ENCODE results near the gene PLAAT5.

The PLAAT5 gene

GRCh38 chr11:63511048-63511748, 20.2 kb upstream of the PLAAT5 start:
- DNase-seq, result peak; percentile 43

- DNase-seq, result peak; percentile 67
These were observed 19.5 kb upstream of the PLAAT5 start for GRCh38 chr11:63510360-63511047.

DNA sequence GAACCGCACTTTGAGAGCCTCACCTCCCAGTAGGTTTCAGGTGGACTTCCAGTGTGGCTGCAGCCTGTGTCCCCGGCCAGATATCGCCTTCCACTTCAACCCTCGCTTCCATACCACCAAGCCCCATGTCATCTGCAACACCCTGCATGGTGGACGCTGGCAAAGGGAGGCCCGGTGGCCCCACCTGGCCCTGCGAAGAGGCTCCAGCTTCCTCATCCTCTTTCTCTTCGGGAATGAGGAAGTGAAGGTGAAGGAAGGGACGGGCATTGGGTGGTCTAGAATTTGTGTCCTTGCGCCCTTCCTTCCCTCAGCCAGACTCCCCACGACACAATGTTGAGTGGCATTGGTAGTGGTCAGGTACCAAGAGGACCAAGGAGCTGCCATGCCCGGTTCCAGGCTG, 17.8 kb upstream of the PLAAT5 start:
- no peak for DNase-seq

DNA sequence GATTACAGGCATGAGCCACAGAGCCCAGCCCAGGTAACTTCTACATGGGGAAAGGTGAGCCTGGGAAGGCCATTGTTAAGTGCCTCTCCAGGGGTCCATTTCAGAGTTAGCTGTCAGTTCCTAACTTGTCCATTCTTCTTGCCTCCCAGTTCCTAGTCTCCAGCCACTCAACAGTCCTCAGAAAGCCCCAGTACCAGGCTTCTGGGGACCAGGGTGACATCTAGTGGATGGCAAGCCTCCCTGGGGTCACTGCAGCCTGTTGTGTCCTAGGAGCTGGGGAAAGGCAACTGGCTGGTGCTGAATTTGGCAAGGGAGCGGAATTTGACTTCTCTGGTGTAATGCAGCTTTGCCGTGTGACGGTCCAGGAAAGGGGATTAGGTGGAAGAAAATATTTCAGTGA, 17.0 kb upstream of the PLAAT5 start:
- DNase-seq, result no peak

- no peak for DNase-seq
These were observed 16.5 kb upstream of the PLAAT5 start for GRCh38 chr11:63507511-63507910.

DNA sequence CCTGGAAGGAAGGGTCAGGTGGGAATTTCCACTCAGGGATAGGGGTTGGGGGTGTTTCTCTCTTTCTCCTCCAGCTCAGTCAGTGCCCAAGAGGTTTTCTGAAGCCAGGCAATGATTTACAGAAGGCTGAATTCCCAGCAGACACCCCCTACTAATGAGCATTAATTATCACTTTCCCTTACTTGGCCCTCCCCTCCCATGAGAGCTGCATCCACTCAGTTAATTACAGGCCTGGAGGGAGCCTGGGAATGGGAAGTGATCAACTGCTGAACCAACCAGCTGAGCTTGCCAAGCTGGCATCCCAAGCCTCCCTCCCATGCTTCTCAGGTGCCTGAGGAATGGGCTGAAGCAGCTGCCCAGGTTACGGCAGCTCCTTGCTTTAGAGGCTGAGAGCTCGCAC, 15.9 kb upstream of the PLAAT5 start:
- DNase-seq, result no peak

- no peak for DNase-seq
These were observed 15.0 kb upstream of the PLAAT5 start, which contains the start of gene LGALS12 for GRCh38 chr11:63505857-63506528. Gene LGALS12, plus strand, starts transcription at chr11:63506084. Its CDS starts 375 bp downstream, at chr11:63506459.

GRCh38 chr11:63504933-63505586, 14.1 kb upstream of the PLAAT5 start:
- no peak for DNase-seq

DNA sequence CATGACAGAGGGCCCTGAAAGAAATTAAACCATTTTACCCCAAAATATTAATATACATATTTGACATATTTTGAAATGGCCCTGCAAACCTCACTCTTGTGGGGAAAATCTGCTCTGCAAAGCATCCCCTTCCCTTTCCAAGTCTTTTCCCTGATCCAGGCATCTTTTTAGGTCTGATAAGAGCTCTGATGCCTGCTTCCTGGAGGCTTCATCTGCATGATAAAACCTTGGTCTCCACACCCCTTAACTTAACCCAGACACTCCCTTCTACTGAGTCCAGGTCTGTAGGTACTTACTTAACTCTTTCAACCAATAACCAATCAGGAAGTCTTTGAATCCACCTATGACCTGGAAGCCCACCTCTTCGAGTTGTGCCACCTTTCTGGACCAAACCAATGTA, 13.1 kb upstream of the PLAAT5 start:
- no peak for DNase-seq

- DNase-seq, result no peak
These were observed 12.5 kb upstream of the PLAAT5 start for GRCh38 chr11:63503492-63503891.

DNA sequence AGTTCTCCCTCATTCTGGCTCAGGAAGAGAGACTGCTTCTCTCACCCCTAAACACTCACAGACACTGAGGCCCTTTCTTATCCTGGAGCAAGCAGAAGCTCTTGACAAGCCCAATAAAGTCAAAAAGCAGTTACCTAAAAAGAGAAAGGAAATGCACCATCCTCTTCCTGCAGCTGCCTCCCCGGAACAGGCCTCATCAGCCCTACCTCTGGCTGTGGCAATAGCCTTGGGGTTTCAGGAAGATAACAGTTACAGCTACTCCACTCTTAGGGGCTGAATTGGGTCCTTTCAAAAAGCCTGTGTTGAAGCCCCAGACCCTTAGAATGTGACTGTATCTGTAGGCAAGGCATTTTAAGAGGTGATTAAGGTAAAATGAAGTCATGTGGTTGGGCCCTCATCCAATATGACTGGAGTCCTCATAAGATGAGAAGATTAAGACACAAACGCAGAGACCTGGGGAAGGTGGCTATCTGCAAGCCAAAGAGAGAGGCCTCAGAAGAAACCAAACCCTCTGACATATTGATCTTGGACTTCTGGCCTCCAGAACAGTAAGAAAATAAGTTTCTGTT, 11.4 kb upstream of the PLAAT5 start:
- DNase-seq, result no peak

DNA sequence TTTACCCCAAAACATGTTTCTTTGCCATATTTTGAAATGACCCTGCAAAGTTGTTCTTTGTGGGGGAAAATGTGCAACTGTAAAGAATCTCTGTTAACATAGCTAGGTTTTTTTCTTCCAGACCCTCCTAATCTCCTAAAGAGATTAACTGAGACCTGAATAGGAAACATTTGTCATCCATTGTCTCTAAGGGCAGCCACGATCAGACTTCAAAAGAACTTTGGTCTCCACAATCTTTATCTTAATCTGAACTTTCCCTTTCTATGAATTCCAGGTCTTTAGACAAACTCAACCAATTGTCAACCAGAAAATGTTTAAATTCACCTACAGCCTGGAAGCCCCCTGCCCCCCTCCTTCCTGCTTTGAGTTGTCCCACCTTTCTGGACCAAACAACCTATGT, 10.3 kb upstream of the PLAAT5 start:
- no peak for DNase-seq

DNA sequence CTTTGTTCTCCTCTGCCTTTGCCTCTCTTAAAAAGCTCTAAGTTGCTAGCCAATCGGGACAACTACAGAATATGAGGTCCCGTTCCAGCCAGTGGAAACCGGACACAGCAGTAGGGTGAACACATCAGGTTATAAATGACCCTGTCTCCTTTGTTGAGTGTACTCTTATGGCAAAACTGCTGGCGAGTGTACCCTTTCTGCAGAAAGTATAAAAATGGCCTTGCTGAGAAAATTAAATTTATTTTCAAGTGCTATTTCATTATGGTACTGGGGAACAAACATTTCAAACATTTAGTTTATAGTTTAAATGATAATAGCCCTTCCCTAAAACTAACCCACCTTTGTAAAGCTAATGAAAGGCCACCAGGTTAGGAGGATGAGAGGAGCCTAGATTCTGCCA, 8.9 kb upstream of the PLAAT5 start:
- no peak for DNase-seq

- DNase-seq, result no peak
These were observed 4.0 kb upstream of the PLAAT5 start for GRCh38 chr11:63494975-63495374.

DNA sequence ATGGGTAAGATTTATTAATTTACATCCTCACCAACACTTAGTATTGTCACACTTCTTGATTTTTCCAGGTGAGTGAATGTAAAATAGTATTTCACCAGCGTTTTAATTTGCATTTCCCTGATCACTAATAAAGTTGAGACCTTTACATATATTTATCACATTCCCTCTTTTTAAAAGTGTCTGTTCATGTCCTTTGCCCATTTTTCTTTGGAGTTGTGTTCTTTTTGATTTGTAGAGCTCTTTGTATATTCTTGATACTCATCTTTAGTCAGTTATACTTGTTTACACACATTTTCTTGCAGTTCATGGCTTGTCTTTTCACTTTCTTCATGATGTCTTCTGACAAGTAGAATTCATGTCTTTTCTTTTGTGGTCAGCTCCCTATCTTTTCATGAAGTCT, 2.2 kb upstream of the PLAAT5 start:
- no peak for DNase-seq

DNA sequence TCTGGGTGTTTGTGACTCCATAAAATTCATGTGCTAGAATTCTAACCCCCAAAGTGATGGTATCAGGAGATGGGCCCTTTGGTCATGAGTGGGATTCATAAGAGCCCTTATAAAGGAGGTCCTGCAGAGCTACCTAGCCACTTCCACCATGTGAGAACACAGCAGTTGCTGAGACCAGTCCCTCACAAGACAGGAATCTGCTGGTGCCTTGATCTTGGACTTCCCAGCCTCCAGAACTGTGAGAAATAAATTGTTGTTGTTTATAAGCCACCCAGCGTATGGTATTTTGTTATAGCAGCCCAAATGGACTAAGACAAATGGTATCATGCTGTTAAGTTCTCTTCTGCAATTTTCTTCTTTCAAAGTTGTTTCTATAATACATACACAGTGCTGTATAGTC, 1.5 kb upstream of the PLAAT5 start:
- no peak for DNase-seq

GRCh38 chr11:63491636-63492372, 837 bp upstream of the PLAAT5 start:
- DNase-seq, result no peak

DNA sequence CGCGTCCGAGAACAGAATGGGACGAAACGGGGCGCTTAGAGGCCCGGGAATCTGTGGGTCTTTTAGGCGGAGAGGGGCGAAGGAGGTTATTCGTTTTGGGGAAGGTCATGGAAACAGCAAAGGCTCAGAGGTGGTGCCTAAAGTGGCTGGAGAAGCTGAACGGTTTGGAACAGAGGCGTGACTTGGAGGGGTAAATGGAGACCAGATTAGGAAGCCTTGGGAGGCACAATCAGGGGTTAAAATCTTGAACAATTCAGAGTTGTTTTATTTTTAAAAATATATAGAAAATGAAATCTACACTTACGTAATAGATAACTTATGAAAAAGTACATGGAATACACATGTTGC, 247 bp upstream of the PLAAT5 start:
- DNase-seq, result no peak

DNA sequence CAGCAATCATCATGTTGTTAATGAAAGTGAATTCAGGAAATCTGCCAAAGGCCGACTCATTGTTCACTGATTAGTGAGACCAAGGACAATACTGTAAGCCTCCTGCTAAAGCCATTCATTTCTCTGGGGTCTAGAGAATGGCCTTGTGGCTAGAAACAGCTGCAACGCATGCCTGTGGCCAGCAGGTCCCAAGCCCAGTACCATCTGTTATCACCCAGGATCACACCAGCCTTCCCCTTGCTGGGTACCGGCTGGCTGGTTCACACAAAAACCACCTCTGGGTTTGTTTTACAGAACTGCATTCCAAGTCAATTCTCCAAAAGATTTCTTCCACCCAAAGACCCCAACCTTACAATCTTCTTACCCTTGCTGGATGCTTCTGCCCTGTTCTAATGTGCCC, 1.1 kb downstream of the PLAAT5 start:
- DNase-seq, result peak; percentile 71

DNA sequence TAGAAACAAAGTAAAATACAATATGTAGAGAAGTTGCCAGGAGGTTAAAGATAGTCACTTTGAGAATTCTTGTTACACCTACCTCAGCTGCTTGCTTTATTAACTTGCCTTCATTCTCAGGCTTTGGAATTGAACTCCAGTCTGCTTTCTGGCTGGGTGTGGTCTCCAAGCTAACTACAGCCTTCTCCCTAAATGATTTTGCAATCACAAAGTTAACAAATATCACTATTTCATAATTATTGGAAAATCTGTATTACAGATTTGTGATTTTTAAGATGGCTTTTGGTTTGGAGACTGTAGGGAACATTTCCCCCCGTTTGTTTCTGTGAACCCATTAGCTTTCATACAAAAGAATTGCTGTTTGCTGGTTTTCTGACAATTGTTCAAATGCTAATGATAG, 2.2 kb downstream of the PLAAT5 start:
- DNase-seq, result no peak

- DNase-seq, result no peak
These were observed 5.2 kb downstream of the PLAAT5 start for GRCh38 chr11:63485777-63486176.

GRCh38 chr11:63480039-63480438, 10.9 kb downstream of the PLAAT5 start:
- no peak for DNase-seq

DNA sequence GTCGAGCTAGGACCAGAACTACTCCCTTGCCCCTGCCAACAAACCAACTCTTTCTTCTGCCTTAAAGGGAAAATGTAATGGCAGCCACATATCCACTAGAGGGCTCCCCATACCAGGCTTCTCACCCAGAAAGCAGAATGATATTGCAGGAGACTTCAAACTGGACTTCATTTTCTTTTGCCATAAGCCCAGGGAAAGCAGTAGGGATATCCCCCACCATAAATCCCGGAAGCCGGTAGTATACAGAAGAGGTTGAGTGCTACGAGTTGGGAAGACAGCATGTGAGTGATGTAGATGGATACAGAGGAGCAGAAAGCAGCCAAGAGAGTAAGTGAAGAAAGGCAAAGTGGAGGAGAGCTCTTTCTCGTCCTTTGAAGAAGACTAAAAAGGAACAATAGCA, 12.1 kb downstream of the PLAAT5 start:
- peak; percentile 72 for DNase-seq

All from retina (tissue), 1 donor.